HuH-7.5 (cell line): Measurements from ENCODE around the gene MARCHF7.

ENCODE experiments used
- DNase-seq: peaks from one replicate; pipeline ENCODE4 v3.0.0; 2011; ENCODE audit warnings: low spot score

Gene MARCHF7

DNA sequence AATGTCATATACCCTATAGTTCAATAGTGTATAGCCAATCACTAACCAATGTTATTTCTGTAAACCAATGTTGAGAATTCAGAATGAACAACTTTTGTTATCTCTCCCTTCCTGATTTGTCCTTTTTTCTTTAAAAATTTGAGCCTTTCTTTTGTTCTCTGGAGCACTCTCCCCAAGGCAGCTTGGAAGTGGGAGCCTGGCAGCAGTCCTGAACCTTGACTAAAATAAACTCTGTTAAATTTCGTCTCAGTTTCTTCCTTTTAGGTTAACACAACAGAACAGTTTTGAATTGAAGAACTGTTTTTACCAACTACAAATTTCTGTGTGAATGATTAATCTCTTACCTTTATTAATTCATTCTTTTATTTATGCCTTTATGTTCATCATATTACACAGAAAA is 49.8 kb downstream of the MARCHF7 start:
- no peak for DNase-seq
